NCI-H1436 treated with DMSO at 0.1 percent for 48 hours (cell line): Measurements from ENCODE around the gene TIMM9.
"Not testable (repeated sequence)": the region's sequence is repeated elsewhere in the genome, so short reads cannot be mapped to it uniquely, and the experiment has no call there.

Experiments used
- DNase-seq: peaks from one replicate; lab custom pipeline; 2025; lab: John Stamatoyannopoulos, UW

The TIMM9 gene

GRCh38 chr14:58398495-58398894, 28.8 kb downstream of the TIMM9 start:
- no peak for DNase-seq

GRCh38 chr14:58397156-58397555, 30.2 kb downstream of the TIMM9 start:
- DNase-seq: no peak

- no peak for DNase-seq
These were observed 31.2 kb downstream of the TIMM9 start, which contains the start of gene TOMM20L for GRCh38 chr14:58395812-58396788. TSS of gene TOMM20L (plus strand) at chr14:58395930. CDS start at chr14:58395958, 28 bp downstream.

GRCh38 chr14:58395562-58395811, 31.8 kb downstream of the TIMM9 start:
- DNase-seq: no peak

GRCh38 chr14:58390830-58391229, 36.5 kb downstream of the TIMM9 start:
- no peak for DNase-seq

- no peak for DNase-seq
These were observed 50.5 kb downstream of the TIMM9 start for GRCh38 chr14:58376791-58377190.

GRCh38 chr14:58368956-58369355, 58.4 kb downstream of the TIMM9 start:
- no peak for DNase-seq

GRCh38 chr14:58367296-58367695, 60.0 kb downstream of the TIMM9 start:
- no peak for DNase-seq

- DNase-seq: no peak
These were observed 63.0 kb downstream of the TIMM9 start for GRCh38 chr14:58364316-58364715.

GRCh38 chr14:58362798-58363412, 64.4 kb downstream of the TIMM9 start:
- no peak for DNase-seq

- not testable (repeated sequence) for DNase-seq
These were observed 65.1 kb downstream of the TIMM9 start for GRCh38 chr14:58362272-58362671.
